Ovary (tissue), 9 donors: ENCODE measurements around the gene GNAI3. TPM values are rescaled to one million over a fixed set of nuclear protein-coding genes. Genes with fewer than 3 reads are reported as not detected.

Experiments used
- DNase-seq, 5 donors: peaks; one replicate each; pipeline ENCODE4 v3.0.0-alpha.2; 2019 to 2020
- H3K27ac ChIP-seq, 2 donors: fragments of 200-600 bp; one replicate each; pipeline versions ENCODE4 v1.5.1 to v1.8.0; 2019 to 2022
- H3K27me3 ChIP-seq: fragments of 200-600 bp; one replicate; pipeline ENCODE4 v1.8.0; 2022
- H3K36me3 ChIP-seq: fragments of 200-600 bp; sonication (generic); one replicate; pipeline ENCODE4 v1.5.1; 2019
- H3K4me1 ChIP-seq: one replicate; pipeline ENCODE4 v1.8.1; 2013; ENCODE audit warnings: mild to moderate bottlenecking, moderate library complexity; ENCODE audit not compliant: insufficient read depth
- H3K4me3 ChIP-seq: fragments of 200-600 bp; sonication (generic); one replicate; pipeline ENCODE4 v1.5.1; 2017
- H3K9me3 ChIP-seq, 2 donors: fragments of 200-600 bp in 1 of 2; sonication (generic) in 1 of 2; one replicate each; pipeline versions ENCODE4 v1.5.1 to v1.8.1; 2013 to 2019; ENCODE audit warnings: mild to moderate bottlenecking in 1 of 2, moderate library complexity in 1 of 2
- CTCF ChIP-seq, 3 donors: fragments of 450-650 bp in 2 of 3; fragments of 200-600 bp in 1 of 3; IDR thresholded peaks; one replicate each; pipeline versions ENCODE4 v1.5.1 to v1.8.0; 2016 to 2022; ENCODE audit warnings: antibody characterized with exemption in 3 of 3, mild to moderate bottlenecking in 1 of 3
- EP300 ChIP-seq: sonication (generic); formaldehyde crosslinking; IDR thresholded peaks from one replicate; pipeline ENCODE4 v1.6.1; 2017; ENCODE audit warnings: antibody characterized with exemption
- POLR2A ChIP-seq: fragments of 450-650 bp; IDR thresholded peaks from one replicate; pipeline ENCODE4 v1.6.1; 2017; ENCODE audit warnings: antibody characterized with exemption, mild to moderate bottlenecking, moderate library complexity
- WGBS, 3 donors: extraction: QIAGEN DNeasy Blood & Tissue Kit in 1 of 3; methylation state at CpG; one replicate each; pipeline versions ENCODE4 v1.1.5 to v1.1.7; 2013 to 2017; 5-methylcytosine and 5-hydroxymethylcytosine counted together
- intact Hi-C, 4 donors: fragments of 100-400 bp; cut with DNase I; formaldehyde crosslinking; loops; one replicate each; pipeline versions ENCODE4 v1.11.0 to v1.15.1; 2022 to 2023
- polyA plus RNA-seq, 2 donors: library from polyadenylated mRNA; stranded (reverse); fragments of 200-250 nt in 1 of 2; fragments of 350-450 nt in 1 of 2; fragmentation: Illumina TruSeq in 1 of 2; extraction: RNeasy Lipid Tissue Mini Kit (QIAGEN cat#74804) in 1 of 2; gene quantifications; one replicate each; pipeline ENCODE4 v1.2.3, GENCODE V29; 2013 to 2014
- total RNA-seq, 7 donors: library from RNA; depleted of rRNA in 2 of 7; stranded (reverse); fragments of >200 nt in 2 of 7; fragmentation: NEBNext Ultra II Directional in 3 of 7; extraction: Animal tissue kit (Norgen Biotek cat#: 25700) in 3 of 7; gene quantifications; one replicate each; pipeline versions ENCODE4 v1.1.0 to v1.2.4, GENCODE V29; 2016 to 2023
- donor health status: DM: no; HTN: no; CAD: no; lungs with moderate emphysema.
- donor health status: DM: no; HTN: no; CAD: no.
- donor health status: Bipolar disorder and iron deficiency.
- donor health status: DM: yes; HTN: yes; CAD: no.
- donor health status: DM: no; HTN: no; CAD: no.
- donor health status: DM: yes; HTN: yes; CAD: no.

Gene GNAI3
- total and polyA plus RNA-seq, 9 donors = 3.0 to 6.2 (median 4.8) TPM

GRCh38 chr1:109566982-109567381 is 18.6 kb downstream of the GNAI3 start:
- Histone ChIP-seq H3K9me3 (no peaks in the 10 kb centered on the region), H3K27ac (no peak overlapping the region), H3K4me3 (no peak overlapping the region), H3K4me1 (peaks cover 6% of the 10 kb centered on the region), H3K27me3 (no peaks in the 10 kb centered on the region), H3K36me3 (no peaks in the 10 kb centered on the region)
- intact Hi-C loops = no loop called here
- TF ChIP-seq CTCF (IDR thresholded peaks at IDR 0.05) (no peak), EP300 (no peak), POLR2A (no peak)
- 70 to 81% (median 74%) methylated on average over 1 of the region's 1 CpG for WGBS, 3 donors
- DNase-seq = no peak

- H3K36me3 ChIP-seq = no peaks in the 10 kb centered on the region
- peaks cover 4% of the 10 kb centered on the region for H3K4me1 ChIP-seq
- H3K27me3 ChIP-seq = no peaks in the 10 kb centered on the region
- H3K27ac ChIP-seq = no peak overlapping the region
- TF ChIP-seq POLR2A (no peak), EP300 (no peak), CTCF (IDR thresholded peaks at IDR 0.05) (no peak)
- intact Hi-C loops = no loop called here
- no peaks in the 10 kb centered on the region for H3K9me3 ChIP-seq
- 95 to 98% (median 97%) methylated on average over 4 of the region's 4 CpGs for WGBS, 3 donors
- H3K4me3 ChIP-seq = no peak overlapping the region
- DNase-seq = no peak
Measured at GRCh38 chr1:109567877-109568672, 19.7 kb downstream of the GNAI3 start.

- Histone ChIP-seq H3K27me3 (no peaks in the 10 kb centered on the region), H3K4me1 (peaks cover 3% of the 10 kb centered on the region), H3K4me3 (no peak overlapping the region), H3K36me3 (no peaks in the 10 kb centered on the region), H3K27ac (no peak overlapping the region), H3K9me3 (no peaks in the 10 kb centered on the region)
- WGBS, 3 donors = 81 to 93% (median 91%) methylated on average over 1 of the region's 1 CpG
- no peak for TF ChIP-seq EP300
- no peak for TF ChIP-seq POLR2A
- TF ChIP-seq CTCF (IDR thresholded peaks at IDR 0.05) = no peak
- intact Hi-C loops = no loop called here
- no peak for DNase-seq
Measured at GRCh38 chr1:109569323-109569722, 20.9 kb downstream of the GNAI3 start.

GRCh38 chr1:109570414-109570813 is 22.0 kb downstream of the GNAI3 start:
- Histone ChIP-seq H3K4me1 (peaks cover 1% of the 10 kb centered on the region), H3K27ac (no peak overlapping the region), H3K36me3 (no peaks in the 10 kb centered on the region), H3K4me3 (no peak overlapping the region), H3K9me3 (no peaks in the 10 kb centered on the region), H3K27me3 (no peaks in the 10 kb centered on the region)
- no peak for DNase-seq
- TF ChIP-seq CTCF (IDR thresholded peaks at IDR 0.05) (no peak), POLR2A (no peak), EP300 (no peak)
- intact Hi-C loops = no loop called here
- 53 to 71% (median 67%) methylated on average over 3 of the region's 3 CpGs for whole genome bisulfite sequencing, 3 donors
